ENCODE results near the gene TMEM184B. TPM values are rescaled to one million over a fixed set of nuclear protein-coding genes. Genes with fewer than 3 reads are reported as not detected.
A peak's percentile ranks its signal among the peaks of the same experiment; 100 is the strongest.

TMEM184B gene
- total RNA-seq, 4 donors from 2014 or later, result 61.1 to 138 (median 72.0) TPM

DNA sequence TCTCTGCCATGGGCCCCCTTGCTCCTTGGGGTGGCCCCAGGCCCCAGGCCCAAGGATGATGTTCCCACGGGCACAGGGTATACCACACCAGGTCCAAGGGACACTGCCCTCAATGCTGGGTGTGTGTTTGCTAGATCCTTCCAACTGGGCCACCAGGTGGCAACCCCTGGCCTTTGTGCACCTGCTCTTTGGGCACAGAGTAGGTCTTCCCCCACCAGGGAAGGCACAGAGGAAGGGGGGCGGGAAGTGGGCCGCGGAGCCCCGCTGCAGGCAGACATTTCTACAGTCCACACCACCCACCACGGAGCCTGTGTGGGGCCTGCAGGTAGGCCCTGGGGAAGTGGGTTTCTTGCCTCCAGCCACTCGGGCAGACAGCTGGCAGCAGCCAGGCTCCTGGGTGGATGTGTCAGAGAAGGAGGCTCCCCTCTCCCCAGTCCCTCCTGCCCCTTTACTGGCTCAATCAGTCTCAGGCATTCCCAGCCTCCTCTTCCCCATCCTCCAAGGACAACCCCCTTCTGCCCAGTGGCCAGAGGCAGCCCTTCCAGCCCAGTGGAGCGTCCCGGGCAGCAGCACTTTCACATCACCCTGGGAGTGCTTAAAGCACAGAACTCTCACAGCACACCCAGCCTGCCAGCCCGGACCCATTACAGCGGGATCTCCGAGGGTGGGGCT is 49.4 kb downstream of the TMEM184B start:
- H3K4me1 ChIP-seq, result peaks cover 0 to 51% (median 28%) of the 10 kb centered on the region in 4 donors
- H3K4me3 ChIP-seq, result no peak overlapping the region
- no peak for TF ChIP-seq EP300 (IDR thresholded peaks at IDR 0.05)
- TF ChIP-seq POLR2A (IDR thresholded peaks at IDR 0.05), result no peak
- TF ChIP-seq, protein P1, sequence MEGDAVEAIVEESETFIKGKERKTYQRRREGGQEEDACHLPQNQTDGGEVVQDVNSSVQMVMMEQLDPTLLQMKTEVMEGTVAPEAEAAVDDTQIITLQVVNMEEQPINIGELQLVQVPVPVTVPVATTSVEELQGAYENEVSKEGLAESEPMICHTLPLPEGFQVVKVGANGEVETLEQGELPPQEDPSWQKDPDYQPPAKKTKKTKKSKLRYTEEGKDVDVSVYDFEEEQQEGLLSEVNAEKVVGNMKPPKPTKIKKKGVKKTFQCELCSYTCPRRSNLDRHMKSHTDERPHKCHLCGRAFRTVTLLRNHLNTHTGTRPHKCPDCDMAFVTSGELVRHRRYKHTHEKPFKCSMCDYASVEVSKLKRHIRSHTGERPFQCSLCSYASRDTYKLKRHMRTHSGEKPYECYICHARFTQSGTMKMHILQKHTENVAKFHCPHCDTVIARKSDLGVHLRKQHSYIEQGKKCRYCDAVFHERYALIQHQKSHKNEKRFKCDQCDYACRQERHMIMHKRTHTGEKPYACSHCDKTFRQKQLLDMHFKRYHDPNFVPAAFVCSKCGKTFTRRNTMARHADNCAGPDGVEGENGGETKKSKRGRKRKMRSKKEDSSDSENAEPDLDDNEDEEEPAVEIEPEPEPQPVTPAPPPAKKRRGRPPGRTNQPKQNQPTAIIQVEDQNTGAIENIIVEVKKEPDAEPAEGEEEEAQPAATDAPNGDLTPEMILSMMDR (IDR thresholded peaks at IDR 0.05), result no peak
- peaks cover 0 to 71% (median 4%) of the 10 kb centered on the region in 3 donors for H3K36me3 ChIP-seq
- 65 to 76% methylated on average over 5 to 12 of the region's 12 CpGs for WGBS, 2 donors
- H3K9me3 ChIP-seq, result no peaks in the 10 kb centered on the region
- peak overlapping the region in 1 of 4 donors; percentile 95 for H3K27ac ChIP-seq
- DNase-seq (ENCODE audit: low spot score in 2 of 2), result no peak
- H3K27me3 ChIP-seq, result no peaks in the 10 kb centered on the region

DNA sequence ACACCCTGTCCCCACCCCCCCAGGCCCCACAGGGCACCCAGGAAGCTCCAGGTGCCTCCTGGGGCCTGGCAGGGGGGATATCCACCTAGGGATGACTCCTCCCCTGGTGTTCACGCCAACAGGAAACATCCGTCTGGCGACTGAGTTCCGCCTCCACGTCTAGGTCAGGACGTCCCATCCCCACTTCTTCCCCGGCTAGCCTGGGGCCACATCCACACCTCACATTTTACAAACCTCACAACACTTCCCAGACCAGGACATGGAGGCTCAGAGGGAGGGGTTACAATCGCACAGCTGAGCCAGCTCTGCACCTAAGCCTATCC is 50.1 kb downstream of the TMEM184B start:
- Histone ChIP-seq H3K4me1 (peaks cover 0 to 51% (median 30%) of the 10 kb centered on the region in 4 donors), H3K36me3 (peaks cover 0 to 65% (median 4%) of the 10 kb centered on the region in 3 donors), H3K27ac (peak overlapping the region in 2 of 4 donors; percentile 41 to 95), H3K4me3 (no peak overlapping the region), H3K27me3 (no peaks in the 10 kb centered on the region), H3K9me3 (no peaks in the 10 kb centered on the region)
- DNase-seq (ENCODE audit: low spot score in 2 of 2), result no peak
- TF ChIP-seq POLR2A (IDR thresholded peaks at IDR 0.05), result no peak
- TF ChIP-seq, protein P1 (IDR thresholded peaks at IDR 0.05), result no peak
- TF ChIP-seq EP300 (IDR thresholded peaks at IDR 0.05), result no peak
- 71 to 82% methylated on average over 7 to 8 of the region's 8 CpGs for WGBS, 2 donors

DNA sequence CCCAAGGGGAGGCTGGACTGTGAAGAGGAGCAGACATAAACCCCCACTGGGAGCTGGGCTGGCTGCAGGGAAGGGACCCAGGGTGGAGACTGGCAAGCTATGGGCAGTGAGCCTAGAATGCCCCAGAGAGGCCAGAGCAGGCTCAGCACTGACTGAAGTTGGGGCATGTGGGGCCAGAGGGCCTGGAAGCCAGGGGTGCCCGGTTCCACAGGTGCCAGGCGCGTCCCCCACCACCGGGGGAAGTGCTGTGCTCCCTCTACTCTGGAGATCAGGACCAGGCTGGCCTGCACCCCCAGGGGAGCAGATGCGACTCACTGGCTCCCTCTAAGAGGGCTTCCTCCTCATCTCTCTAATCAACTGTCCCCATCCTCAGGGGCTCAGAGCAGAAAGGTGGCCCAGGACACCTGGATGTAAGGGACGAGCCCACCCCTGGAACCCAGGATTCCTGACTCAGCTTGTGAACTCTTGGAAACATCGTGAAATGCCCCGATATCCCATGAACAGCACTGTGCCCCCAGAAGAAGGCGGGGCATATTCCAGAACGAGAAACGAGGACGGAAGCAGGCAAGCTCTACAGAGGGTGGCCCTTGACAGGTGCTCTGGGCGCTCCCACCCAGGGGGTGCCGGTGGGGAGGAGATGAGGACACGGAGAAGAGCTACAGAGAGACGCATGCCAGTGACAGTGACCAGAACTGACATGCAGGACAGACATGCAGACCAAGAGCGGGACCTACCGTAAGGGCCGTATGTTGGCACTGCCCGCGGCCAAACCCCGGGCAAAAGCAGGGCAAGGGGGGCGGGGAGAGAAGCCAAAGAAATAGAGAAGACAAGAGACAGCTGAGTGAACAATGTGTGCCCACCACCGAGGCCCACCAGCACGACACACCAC is 50.7 kb downstream of the TMEM184B start:
- Histone ChIP-seq H3K27ac (peak overlapping the region in 3 of 4 donors; percentile 15 to 95 (median 59)), H3K27me3 (no peaks in the 10 kb centered on the region), H3K9me3 (no peaks in the 10 kb centered on the region), H3K4me3 (no peak overlapping the region), H3K4me1 (peaks cover 0 to 50% (median 29%) of the 10 kb centered on the region in 4 donors), H3K36me3 (peaks cover 0 to 59% (median 4%) of the 10 kb centered on the region in 3 donors)
- no peak for DNase-seq (ENCODE audit: low spot score in 2 of 2)
- TF ChIP-seq, protein P1 (IDR thresholded peaks at IDR 0.05), result no peak
- TF ChIP-seq EP300 (IDR thresholded peaks at IDR 0.05) (no peak), POLR2A (IDR thresholded peaks at IDR 0.05) (no peak)
- WGBS, 2 donors, result 88 to 89% methylated on average over 23 to 25 of the region's 25 CpGs

DNA sequence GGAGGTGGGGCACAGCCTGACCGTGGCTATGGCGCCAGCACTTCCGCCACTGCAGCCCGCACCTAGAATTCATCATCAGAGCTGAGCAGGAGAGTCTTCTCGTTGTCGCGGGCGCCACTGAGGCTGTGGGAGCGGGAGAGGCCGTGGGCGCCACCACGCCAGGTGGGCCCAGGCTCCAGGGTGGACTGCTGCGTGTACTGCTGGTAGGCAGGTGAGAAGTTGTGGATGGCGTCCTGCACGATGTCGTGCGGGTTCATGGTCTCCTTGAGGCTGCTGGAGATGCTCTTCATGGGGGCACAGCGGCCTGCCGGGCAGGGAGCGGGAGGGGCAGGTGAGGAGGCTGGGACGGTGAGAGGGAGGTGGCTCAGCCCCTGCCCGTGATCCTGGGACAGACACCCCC is 51.4 kb downstream of the TMEM184B start:
- H3K4me3 ChIP-seq, result no peak overlapping the region
- H3K27me3 ChIP-seq, result no peaks in the 10 kb centered on the region
- peaks cover 0 to 42% (median 28%) of the 10 kb centered on the region in 4 donors for H3K4me1 ChIP-seq
- TF ChIP-seq EP300 (IDR thresholded peaks at IDR 0.05) (peak in 1 of 2 donors; percentile 13), POLR2A (IDR thresholded peaks at IDR 0.05) (no peak)
- no peaks in the 10 kb centered on the region for H3K9me3 ChIP-seq
- DNase-seq (ENCODE audit: low spot score in 2 of 2), result no peak
- WGBS, 2 donors, result 91 to 93% methylated on average over 17 to 22 of the region's 22 CpGs
- H3K36me3 ChIP-seq, result peaks cover 0 to 58% (median 4%) of the 10 kb centered on the region in 3 donors
- peak overlapping the region in 3 of 4 donors; percentile 95 to 99 (median 95) for H3K27ac ChIP-seq

DNA sequence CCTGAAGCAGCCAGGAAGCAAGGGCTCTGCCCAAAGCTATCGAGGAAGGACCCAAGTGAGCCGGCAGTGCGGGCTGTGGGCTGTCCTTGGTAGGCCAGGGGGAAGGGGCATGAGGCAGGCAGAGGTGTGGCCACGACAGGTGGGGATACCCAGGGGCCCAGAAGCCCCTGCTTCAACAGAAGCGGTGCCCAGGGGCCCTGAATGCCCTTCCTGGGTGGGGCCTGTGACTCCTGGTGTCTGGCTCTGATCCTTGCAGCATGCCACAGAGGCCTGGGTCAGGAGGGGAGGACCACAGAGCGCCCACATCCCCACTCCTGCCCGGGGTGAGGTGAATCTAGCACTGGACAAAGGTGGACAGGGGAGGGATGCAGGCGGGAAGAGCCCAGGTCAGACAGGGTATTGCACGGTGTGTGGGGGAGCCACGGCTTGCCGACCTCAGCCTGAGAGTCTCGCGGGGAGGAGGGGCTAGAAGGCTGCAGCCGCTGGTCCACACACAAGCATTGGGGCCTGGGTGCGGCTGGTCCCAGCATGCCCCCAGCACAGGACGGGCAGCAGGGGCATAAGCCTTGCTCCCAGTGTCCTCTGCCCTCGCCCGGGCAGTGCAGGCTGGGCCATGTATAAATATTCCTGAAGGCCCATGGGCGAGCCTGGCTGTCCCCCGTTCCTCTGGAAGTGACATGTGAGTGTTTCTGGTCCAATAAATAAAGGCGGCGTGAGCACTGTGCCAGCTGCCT is 52.0 kb downstream of the TMEM184B start:
- no peak for DNase-seq (ENCODE audit: low spot score in 2 of 2)
- 60 to 72% methylated on average over 16 to 18 of the region's 22 CpGs for WGBS, 2 donors

More for the DNA sequence above, 52.0 kb downstream of the TMEM184B start:
- TF ChIP-seq EP300 (IDR thresholded peaks at IDR 0.05), result no peak
- TF ChIP-seq, protein P1 (IDR thresholded peaks at IDR 0.05), result no peak
- TF ChIP-seq POLR2A (IDR thresholded peaks at IDR 0.05), result no peak
- Histone ChIP-seq H3K36me3 (peaks cover 0 to 60% (median 4%) of the 10 kb centered on the region in 3 donors), H3K9me3 (no peaks in the 10 kb centered on the region), H3K4me3 (no peak overlapping the region), H3K27ac (peak overlapping the region; percentile 87 to 99 (median 95)), H3K4me1 (peaks cover 0 to 39% (median 28%) of the 10 kb centered on the region in 4 donors), H3K27me3 (no peaks in the 10 kb centered on the region)
